Gastrocnemius medialis (tissue), 4 donors: ENCODE data around the gene MRAP.

ENCODE experiments used
- CTCF ChIP-seq, 5 experiments: fragments of 450-650 bp in 3 of 5; fragments of 200-600 bp in 2 of 5; sonication (generic) in 2 of 5; IDR thresholded peaks in 4 of 5; conservative IDR thresholded peaks in 1 of 5; 1 replicate in 4 of 5; 2 replicates in 1 of 5; pipeline ENCODE4 v1.5.1; 2016 to 2019; ENCODE audit warnings: antibody characterized with exemption in 5 of 5, mild to moderate bottlenecking in 3 of 5, moderate library complexity in 3 of 5
- POLR2A ChIP-seq, 2 donors: fragments of 450-650 bp; IDR thresholded peaks; one replicate each; pipeline ENCODE4 v1.6.1; 2017; ENCODE audit warnings: antibody characterized with exemption in 2 of 2, mild to moderate bottlenecking in 2 of 2, moderate library complexity in 2 of 2

GRCh38 chr21:32306021-32306780 is 7.5 kb downstream of the MRAP start:
- TF ChIP-seq CTCF (IDR thresholded peaks at IDR 0.05 in 4 of 5, conservative IDR thresholded peaks at IDR 0.05 in 1 of 5) (no peak), POLR2A (IDR thresholded peaks at IDR 0.05) (no peak)
